LNCAP (cell line): Measurements from ENCODE around the gene MBNL2.

Experiments
- TF ChIP-seq, protein P1 (sequence below): fragments of 450-650 bp; IDR thresholded peaks from 2 replicates; pipeline ENCODE4 v1.5.1; 2017; ENCODE audit warnings: mild to moderate bottlenecking

The MBNL2 gene

DNA sequence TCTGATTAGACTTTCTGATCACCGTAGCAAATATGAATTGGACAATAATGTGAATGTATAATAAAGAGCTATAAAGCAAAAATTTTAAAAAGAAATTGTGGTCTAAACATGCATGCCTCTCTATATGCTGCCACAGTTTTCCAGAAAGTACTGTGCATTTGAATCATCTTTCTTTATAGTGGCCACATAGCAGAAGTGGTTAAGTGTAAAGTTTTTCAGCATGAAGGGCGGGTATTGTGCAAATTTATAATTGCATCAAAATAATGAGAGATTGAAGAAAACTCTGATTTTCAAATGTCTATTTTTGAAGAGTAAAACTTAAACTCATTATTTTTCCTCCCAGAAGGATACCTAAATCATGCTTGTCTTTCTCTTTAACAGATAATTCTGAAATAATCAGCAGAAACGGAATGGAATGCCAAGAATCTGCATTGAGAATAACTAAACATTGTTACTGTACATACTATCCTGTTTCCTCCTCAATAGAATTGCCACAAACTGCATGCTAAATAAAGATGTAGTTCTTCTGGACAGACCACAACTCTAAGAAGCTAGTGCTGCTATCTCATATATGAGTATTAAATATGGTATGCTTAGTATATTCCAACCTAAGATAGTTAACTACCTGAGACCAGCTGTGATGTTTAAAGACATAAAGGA, 168.9 kb downstream of the MBNL2 start:
- TF ChIP-seq, protein P1, sequence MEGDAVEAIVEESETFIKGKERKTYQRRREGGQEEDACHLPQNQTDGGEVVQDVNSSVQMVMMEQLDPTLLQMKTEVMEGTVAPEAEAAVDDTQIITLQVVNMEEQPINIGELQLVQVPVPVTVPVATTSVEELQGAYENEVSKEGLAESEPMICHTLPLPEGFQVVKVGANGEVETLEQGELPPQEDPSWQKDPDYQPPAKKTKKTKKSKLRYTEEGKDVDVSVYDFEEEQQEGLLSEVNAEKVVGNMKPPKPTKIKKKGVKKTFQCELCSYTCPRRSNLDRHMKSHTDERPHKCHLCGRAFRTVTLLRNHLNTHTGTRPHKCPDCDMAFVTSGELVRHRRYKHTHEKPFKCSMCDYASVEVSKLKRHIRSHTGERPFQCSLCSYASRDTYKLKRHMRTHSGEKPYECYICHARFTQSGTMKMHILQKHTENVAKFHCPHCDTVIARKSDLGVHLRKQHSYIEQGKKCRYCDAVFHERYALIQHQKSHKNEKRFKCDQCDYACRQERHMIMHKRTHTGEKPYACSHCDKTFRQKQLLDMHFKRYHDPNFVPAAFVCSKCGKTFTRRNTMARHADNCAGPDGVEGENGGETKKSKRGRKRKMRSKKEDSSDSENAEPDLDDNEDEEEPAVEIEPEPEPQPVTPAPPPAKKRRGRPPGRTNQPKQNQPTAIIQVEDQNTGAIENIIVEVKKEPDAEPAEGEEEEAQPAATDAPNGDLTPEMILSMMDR, result no peak

DNA sequence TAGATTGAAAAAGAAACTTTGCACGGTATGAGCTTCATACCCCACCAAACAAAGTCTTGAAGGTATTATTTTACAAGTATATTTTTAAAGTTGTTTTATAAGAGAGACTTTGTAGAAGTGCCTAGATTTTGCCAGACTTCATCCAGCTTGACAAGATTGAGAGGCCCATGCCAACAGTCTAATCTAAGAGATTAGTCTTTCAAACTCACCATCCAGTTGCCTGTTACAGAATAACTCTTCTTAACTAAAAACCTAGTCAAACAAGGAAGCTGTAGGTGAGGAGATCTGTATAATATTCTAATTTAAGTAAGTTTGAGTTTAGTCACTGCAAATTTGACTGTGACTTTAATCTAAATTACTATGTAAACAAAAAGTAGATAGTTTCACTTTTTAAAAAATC, 169.9 kb downstream of the MBNL2 start:
- TF ChIP-seq, protein P1, result no peak

DNA sequence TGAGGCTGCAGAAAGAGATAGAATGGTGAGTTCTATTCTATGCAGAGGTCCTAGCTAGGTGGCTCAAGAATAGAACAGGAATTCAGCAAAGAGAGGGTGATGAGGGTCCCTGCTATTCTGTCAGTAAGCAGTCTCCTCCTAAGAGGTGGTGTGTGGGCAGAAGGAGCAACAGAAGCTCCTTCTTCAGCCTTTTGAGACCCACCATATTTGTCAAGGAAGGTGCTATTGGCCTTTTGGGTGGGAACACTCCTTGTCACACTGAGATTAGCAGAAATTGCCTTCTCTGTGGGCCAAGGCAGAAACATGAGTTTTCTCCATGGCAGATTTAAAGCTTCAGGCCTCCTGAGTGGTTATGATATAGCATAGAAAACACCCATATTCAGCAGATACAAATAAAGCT, 172.4 kb downstream of the MBNL2 start:
- TF ChIP-seq, protein P1, result no peak

DNA sequence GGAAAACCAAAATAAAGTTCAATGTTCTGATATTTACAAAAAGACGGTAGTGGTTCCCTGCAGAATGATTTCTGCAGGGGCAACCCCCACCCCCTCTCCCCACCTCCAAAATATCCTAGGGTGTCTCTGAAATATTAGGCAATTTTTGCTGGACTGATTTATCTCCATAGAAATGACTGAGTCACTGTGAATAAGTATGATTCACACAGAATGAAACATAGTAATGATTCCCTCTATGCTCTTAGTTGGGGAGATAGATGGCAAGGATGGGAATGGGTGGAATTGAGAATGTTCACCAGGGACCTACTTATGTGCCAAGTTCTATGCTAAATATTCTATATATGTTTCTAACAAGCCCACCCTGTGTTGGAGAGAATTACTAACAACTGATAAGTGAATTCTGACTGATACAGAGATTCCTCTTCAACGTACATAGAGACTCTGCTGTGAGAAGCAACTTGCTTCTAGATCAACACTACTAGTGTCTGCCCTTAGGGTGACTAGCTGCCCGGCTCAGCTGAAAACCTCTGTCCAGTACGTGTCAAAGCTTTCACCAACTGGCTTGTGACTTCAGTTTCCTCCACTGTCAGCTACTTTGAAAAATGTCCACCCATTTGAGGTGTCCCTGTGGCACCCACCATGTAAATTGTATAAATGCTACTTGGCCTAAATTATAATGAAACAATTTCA, 173.5 kb downstream of the MBNL2 start:
- TF ChIP-seq, protein P1, result no peak

DNA sequence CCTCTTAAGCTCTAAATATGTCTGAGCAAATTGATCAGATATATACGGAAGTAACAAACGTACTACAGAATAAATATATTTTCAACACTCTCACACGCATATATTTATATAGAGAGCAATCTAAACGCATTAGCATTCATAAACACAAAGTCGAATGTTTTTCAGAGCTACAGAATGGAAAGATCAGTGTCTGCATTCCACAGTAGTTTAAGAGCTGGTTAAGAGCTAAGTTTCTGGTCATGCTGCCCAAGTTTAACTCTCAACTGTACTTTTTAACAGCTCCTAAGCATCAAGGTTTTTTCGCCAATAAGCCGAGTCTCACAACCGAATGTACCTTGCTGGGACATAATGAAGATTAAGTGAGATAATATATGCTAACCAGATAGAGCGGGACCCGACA, 175.1 kb downstream of the MBNL2 start:
- TF ChIP-seq, protein P1, result no peak

DNA sequence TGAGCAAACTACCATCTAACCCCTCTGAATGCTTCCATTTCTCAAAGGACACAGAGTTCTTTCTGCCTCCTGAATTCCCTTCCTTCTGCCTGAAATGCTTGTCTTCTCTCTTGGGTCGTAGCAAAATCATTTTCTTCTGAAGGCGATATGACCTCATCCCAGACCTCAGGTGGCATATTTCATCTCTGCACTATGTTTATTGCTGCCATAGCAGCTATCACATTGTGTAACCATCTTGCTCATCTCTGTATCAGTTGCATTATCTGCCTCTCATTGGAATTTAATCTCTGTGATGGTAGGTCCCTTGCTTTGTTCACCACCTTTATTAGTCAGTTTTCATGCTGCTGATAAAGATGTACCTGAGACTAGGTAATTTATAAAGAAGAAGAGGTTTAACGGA, 179.3 kb downstream of the MBNL2 start:
- TF ChIP-seq, protein P1, result no peak

DNA sequence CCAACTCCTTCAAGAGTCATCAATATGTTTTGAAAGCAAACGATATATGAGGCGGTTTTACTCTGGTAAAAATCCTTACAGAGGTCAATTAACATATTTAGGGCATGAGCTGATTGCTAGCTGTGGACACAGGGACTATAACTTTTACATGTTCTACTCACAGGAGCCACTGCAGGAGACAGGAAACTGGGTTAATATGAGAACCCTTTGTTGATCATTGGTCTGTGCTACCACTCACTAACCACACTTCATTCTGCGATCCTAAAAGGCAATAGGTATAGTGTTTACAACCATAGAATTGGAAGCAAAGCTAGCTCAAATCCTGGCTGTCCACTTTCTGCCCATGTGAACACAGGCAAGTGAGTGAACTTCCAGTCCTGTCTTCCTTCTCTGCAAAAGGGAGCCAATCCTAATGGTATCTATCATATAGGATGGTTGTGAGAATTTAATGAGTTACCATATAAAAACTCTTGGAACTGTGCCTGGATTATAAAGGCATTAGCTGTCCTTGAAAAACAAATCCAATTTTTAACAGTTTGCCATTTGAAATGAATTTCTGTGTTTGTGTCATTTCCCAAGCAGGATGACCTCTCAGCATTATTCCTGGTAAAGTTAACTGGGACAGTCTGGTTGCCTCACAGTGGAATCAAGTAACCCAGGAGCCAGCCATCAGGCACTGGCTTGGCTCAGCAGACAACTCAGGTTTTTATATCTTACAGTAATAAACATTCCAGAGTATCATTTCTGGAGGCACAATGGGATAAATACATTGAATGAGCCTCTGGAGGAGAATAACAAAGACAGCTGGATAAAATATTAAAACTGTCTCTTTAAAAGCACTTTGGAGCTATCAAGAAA, 182.0 kb downstream of the MBNL2 start:
- TF ChIP-seq, protein P1, result no peak
